Measurements from ENCODE around the gene CTDSPL.

DNA sequence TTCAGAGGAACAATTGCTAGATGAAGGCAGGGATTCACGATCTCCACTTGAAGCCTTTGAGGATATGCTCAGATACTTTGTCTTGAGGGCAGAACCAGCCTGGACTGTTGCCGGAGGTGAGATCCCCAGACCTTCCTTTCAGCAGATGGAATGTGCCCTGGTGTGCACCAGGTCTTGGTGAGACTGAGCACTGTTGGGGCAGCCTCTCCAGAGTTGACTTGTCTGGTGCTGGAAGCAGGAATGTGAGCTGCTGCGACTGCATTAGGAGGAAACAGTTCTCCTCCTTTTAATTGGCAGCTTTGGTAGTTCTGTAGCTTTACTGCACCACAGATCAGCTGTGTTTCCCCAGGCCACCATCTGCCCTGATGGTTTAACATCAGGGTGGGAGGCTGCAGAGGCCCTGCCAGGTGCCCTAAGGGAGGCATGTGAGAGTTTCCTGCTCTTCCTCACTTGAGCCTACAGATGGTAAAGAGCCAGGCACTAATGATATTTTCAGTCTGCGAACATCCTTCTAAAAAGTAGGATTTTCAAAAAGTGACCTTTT lies 58.5 kb downstream of the CTDSPL start:
- TF ChIP-seq, protein P1, sequence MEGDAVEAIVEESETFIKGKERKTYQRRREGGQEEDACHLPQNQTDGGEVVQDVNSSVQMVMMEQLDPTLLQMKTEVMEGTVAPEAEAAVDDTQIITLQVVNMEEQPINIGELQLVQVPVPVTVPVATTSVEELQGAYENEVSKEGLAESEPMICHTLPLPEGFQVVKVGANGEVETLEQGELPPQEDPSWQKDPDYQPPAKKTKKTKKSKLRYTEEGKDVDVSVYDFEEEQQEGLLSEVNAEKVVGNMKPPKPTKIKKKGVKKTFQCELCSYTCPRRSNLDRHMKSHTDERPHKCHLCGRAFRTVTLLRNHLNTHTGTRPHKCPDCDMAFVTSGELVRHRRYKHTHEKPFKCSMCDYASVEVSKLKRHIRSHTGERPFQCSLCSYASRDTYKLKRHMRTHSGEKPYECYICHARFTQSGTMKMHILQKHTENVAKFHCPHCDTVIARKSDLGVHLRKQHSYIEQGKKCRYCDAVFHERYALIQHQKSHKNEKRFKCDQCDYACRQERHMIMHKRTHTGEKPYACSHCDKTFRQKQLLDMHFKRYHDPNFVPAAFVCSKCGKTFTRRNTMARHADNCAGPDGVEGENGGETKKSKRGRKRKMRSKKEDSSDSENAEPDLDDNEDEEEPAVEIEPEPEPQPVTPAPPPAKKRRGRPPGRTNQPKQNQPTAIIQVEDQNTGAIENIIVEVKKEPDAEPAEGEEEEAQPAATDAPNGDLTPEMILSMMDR (IDR thresholded peaks at IDR 0.05), result no peak
- no peak for TF ChIP-seq POLR2A (IDR thresholded peaks at IDR 0.05)
